Suppressor macrophage (primary cell): ENCODE measurements around the gene SIMC1.

ENCODE experiments used
- DNase-seq, 4 experiments: peaks; one replicate each; pipeline ENCODE4 v3.0.0-alpha.2; 2020 to 2022

SIMC1 gene

DNA sequence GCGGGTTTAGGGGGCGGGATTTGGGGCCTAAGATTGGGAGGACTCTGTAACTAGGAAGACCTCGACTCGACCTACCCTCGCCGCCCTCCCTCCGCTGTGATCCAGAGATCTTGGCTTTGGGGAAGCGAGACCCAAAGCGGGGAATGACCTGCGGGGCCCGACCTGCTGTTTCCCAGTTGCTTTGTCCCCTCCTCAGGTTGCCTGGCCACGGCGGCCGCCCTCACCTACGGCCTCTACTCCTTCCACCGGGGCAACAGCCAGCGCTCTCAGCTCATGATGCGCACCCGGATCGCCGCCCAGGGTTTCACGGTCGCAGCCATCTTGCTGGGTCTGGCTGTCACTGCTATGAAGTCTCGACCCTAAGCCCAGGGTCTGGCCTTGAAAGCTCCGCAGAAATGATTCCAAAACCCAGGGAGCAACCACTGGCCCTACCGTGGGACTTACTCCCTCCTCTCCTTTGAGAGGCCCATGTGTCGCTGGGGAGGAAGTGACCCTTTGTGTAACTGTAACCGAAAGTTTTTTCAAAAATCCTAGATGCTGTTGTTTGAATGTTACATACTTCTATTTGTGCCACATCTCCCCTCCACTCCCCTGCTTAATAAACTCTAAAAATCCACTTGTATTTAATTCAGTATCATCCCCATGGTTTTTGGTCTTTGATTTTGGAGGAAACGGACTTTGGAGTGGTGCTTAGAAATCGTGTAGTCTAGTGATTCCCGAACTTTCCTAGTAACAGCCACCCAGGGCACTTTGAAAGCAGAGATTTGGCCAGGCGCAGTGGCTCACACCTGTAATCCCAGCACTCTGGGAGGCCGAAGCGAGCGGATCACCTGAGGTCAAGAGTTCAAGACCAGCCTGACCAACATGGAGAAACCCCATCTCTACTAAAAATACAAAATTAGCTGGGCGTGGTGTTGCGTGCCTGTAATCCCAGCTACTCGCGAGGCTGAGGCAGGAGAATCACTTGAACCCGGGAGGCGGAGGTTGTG lies 151.2 kb downstream of the SIMC1 start:
- no peak for DNase-seq

DNA sequence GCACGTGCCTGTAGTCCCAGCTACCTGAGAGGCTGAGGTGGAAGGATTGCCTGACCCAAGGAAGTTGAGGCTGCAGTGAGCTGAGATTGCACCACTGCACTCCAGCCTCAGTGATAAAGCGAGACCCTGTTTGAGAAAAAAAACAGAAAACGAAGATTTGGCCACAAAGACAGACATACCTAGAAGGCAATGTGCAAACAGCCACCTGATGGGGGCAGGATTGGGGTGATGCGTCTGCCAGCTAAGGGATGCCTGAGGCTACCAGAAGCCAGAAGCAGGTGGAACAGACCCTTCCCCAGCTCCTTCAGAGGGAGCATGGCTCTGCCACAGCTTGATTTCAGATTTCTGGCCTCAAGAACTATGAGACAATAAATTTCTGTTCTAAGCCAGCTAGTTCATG lies 153.3 kb downstream of the SIMC1 start:
- DNase-seq = no peak

DNA sequence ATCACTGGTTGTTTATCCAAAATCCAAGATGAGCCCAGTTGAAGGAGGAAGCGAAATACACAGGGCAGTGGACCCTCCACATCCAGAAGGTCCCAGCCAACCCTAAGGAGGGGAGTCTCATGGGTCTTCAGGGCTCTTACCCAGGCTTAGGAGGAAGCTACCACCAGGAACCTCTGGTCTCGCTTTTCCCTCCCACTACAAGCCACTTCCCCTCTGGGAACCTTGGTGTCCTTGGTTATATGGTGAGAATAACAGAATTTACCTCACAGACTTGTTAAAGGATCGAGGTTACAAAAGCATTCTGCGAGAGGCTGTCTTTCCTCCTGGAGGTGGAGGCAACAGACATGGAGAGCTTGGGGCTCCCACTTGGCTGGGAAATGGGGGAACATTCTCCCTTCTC lies 153.8 kb downstream of the SIMC1 start:
- DNase-seq = peak; percentile 62 to 81 (median 80)

DNA sequence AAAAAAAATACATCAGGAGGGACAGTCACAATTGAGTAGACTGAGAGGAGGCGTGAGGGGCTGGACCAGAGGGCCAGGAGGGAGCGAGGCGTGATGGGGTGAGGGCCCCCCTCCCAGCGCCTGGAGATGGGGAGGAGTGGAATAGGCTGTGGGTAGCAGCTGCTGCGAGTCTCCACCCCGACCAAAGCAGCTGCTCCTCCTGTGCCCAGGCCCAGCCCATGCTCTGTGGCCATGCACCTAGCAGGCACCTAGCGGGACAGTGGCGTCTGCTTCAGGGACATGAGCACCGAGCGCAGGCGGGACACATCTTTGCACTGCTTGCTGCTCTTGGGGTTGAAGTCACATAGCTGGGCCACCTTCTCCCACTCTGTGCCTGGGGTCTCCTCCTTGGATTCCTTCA lies 154.3 kb downstream of the SIMC1 start:
- DNase-seq = no peak

DNA sequence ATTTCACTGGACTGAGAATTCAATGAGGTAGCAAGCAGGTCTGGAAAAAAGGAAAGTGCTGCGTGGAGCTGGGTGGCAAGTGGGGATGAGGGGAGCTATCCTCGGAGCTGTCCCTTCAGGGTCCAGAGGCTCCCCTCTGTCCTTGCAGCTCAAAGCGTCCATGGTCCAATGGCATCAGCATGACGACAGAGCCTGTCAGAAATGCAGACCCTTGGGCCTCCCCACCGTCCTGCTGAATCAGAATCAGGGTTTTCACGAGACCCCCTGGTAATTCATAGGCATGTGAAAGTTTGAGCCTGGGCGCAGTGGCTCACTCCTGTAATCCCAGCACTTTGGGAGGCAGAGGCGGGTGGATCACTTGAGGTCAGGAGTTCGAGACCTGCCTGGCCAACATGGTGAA lies 155.9 kb downstream of the SIMC1 start:
- DNase-seq = no peak

DNA sequence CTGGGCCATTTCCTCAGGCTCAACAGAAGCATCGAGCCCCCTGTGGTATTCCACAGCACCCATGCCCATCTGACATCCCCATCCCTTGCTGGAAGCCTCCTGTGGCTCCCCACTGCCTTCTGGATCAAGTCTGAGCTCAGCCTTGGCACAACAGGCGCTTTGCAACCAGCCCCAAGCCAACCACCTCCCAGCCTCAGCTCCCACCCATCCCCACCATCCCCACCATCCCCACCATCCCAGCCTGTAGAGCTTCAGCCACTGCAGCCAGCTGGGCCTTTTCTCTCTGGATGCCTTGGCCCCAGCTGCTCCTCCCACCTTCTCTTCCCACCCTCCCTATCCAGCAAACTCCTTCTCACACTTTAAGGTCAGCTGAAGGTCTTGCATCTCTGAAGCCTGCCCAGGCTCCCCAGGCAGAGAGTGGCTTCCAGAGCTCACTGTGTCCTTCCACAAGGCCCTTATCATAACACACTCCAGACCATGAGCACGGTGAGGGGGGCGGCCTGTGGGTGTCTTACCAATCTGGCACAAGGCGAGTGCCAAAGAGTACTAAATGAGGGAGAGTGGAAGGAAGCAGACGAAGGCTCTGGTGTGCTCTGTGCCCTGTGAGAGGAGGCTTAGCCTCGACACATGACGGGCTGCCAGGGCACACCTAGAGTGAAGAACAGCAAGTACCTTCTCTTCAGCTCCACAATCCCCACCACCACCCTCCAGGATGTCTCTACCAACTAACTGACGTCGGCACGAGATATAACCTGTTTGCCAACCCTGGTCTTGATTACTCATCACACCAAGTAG lies 156.9 kb downstream of the SIMC1 start:
- DNase-seq = no peak
